OCI-LY1 (cell line): Measurements from ENCODE around the gene SLBP.

Experiments used
- EZH2 ChIP-seq: fragments of 200-600 bp; sonication (generic), shearing (Covaris generic); IDR thresholded peaks from 2 replicates; pipeline ENCODE4 v1.8.0; 2017; ENCODE audit warnings: borderline replicate concordance, mixed run types, mild to moderate bottlenecking, antibody characterized with exemption, low read length, moderate library complexity, mixed read lengths
- TF ChIP-seq, protein P1 (sequence below): fragments of 200-600 bp; sonication (generic), shearing (Covaris generic); IDR thresholded peaks from 2 replicates; pipeline ENCODE4 v1.5.1; 2017; ENCODE audit warnings: mild to moderate bottlenecking, antibody characterized with exemption, low read length, moderate library complexity, mixed read lengths

DNA sequence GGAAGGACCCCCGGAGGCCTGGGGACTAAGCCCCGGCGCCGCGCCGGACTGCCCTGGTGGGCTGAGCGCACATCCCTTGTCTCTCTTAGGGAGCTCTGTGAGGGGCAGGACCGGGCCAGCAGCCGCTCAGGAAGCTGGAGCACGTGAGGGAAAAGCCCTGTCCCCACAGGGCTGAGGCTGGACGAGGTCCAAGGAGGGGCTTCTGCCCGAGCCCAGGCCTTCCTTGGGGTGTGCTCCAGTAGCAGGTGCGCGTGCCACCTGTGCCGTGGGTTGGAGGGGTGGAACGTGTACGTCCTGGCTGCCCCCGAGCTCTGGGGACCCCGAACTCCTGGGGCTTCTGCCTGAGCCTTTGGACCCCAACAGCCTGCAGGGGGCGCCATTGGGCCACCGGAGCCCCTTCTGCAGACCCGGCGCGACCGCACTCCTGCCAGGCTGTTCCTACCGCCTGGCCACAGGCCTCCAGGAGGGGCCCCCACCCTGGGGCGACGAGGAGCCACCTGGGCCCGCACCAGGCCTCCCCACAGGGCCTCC, 36.4 kb upstream of the SLBP start:
- TF ChIP-seq, protein P1, sequence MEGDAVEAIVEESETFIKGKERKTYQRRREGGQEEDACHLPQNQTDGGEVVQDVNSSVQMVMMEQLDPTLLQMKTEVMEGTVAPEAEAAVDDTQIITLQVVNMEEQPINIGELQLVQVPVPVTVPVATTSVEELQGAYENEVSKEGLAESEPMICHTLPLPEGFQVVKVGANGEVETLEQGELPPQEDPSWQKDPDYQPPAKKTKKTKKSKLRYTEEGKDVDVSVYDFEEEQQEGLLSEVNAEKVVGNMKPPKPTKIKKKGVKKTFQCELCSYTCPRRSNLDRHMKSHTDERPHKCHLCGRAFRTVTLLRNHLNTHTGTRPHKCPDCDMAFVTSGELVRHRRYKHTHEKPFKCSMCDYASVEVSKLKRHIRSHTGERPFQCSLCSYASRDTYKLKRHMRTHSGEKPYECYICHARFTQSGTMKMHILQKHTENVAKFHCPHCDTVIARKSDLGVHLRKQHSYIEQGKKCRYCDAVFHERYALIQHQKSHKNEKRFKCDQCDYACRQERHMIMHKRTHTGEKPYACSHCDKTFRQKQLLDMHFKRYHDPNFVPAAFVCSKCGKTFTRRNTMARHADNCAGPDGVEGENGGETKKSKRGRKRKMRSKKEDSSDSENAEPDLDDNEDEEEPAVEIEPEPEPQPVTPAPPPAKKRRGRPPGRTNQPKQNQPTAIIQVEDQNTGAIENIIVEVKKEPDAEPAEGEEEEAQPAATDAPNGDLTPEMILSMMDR: peak; percentile 51
- no peak for TF ChIP-seq EZH2
